Fibroblast of lung (primary cell): Measurements from ENCODE around the gene VEGFA.

Experiments used
- EZH2 ChIP-seq: IDR thresholded peaks from 2 replicates; pipeline ENCODE4 v1.5.1; 2012; ENCODE audit warnings: low read length, control low read depth, mild to moderate bottlenecking; ENCODE audit errors: missing control alignments
- TF ChIP-seq, protein P1 (sequence below), 2 donors: IDR thresholded peaks in 1 of 2; conservative IDR thresholded peaks in 1 of 2; 1 replicate in 1 of 2; 2 replicates in 1 of 2; pipeline ENCODE4 v1.5.1; 2011 to 2012; ENCODE audit warnings: low read length in 2 of 2, control low read depth in 1 of 2, inconsistent platforms in 1 of 2, low read depth in 1 of 2, mild to moderate bottlenecking in 1 of 2

DNA sequence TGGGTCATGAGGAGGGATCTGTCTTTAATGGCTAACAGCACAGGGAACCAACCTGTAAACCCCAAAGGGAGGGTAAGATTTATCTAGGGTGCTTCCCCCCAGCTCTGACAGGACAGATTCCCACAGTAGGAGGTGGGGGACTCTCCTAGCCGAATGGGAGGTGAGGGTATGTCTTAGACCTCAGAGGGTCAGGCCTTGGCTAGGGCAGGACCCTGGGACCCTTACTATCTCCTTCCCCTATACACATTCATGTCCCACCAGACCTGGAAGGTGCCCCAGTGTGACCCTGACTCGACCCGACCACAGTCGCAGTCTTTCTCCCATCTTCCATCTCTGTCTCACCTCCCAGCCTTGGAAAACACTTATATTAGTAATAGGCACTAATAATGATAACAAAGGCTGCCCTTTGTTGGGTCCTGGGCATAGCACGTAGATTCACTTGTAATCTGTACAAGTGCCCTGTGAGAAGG, 36.8 kb downstream of the VEGFA start:
- TF ChIP-seq, protein P1, sequence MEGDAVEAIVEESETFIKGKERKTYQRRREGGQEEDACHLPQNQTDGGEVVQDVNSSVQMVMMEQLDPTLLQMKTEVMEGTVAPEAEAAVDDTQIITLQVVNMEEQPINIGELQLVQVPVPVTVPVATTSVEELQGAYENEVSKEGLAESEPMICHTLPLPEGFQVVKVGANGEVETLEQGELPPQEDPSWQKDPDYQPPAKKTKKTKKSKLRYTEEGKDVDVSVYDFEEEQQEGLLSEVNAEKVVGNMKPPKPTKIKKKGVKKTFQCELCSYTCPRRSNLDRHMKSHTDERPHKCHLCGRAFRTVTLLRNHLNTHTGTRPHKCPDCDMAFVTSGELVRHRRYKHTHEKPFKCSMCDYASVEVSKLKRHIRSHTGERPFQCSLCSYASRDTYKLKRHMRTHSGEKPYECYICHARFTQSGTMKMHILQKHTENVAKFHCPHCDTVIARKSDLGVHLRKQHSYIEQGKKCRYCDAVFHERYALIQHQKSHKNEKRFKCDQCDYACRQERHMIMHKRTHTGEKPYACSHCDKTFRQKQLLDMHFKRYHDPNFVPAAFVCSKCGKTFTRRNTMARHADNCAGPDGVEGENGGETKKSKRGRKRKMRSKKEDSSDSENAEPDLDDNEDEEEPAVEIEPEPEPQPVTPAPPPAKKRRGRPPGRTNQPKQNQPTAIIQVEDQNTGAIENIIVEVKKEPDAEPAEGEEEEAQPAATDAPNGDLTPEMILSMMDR (conservative IDR thresholded peaks at IDR 0.05 in 1 of 2, IDR thresholded peaks at IDR 0.05 in 1 of 2; ENCODE audit: low read depth in 1 of 2, low read length in 2 of 2) = no peak
- TF ChIP-seq EZH2 = no peak
